Coronary artery (tissue), 2 donors: ENCODE measurements around the gene C12orf60.

ENCODE experiments used
- DNase-seq: peaks from one replicate; pipeline ENCODE4 v3.0.0-alpha.2; 2017; ENCODE audit warnings: low spot score
- H3K27ac ChIP-seq, 2 donors: fragments of 200-600 bp; sonication (generic); one replicate each; pipeline ENCODE4 v1.5.1; 2016 to 2019
- H3K4me3 ChIP-seq: fragments of 200-600 bp; sonication (generic); 2 replicates; pipeline ENCODE4 v1.5.1; 2016; ENCODE audit warnings: mild to moderate bottlenecking, moderate library complexity
- CTCF ChIP-seq: fragments of 200-600 bp; sonication (generic); IDR thresholded peaks from one replicate; pipeline ENCODE4 v1.5.1; 2019; ENCODE audit warnings: antibody characterized with exemption

Gene C12orf60

DNA sequence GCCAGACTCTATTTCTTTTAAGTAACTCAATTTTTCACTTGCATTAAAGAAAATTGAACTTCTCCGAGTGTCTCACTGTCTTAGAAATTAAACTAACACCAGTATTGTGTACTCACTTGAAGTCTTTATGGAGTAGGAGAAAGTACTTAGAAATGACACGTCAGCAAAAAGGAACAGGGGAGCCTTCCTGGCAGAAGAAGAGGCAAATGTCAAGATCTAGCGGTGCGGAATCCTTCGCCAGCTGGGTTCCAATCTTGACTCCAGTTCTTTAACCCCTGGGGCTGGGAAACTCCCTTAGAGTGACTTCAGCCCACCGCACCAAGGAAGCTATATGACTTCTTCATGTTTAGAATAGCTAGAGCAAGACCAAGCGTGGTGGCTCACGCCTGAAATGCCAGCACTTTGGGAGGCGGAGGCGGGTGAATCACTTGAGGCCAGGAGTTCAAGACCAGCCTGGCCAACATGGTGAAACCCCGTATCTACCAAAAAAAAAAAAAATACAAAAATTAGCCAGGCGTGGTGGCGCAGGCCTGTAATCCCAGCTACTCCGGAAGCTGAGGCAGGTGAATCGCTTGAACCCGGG, 34.6 kb upstream of the C12orf60 start:
- peak; percentile 77 for DNase-seq

DNA sequence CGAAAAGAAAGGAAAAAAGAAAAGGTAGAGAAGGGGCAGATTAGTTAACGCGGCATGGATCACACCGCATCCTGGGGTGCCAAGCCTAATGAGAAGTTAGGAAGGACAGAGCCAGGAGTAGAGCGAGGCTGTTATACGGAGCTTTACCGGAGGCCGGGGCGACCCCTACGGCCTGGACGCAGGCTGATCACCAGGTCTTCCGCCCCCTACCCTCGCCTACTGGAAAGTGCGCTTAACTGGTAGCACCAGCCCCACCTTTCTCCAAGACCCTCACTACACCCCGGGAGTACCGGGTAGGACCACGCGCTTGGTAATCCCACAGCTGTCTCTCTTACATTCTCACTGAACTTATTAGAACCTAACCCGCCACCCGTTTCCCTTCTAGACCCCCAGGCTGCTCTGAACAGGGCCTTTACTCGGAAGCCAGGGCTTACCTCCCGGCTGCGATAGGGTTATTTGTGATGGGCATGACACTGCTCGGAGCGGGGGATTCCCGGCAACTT, 34.0 kb upstream of the C12orf60 start:
- DNase-seq, result peak; percentile 74
- TF ChIP-seq CTCF, result no peak
- H3K27ac ChIP-seq, result peak overlapping the region; percentile 95 to 96
- peak overlapping the region; percentile 85 for H3K4me3 ChIP-seq

More for the DNA sequence above, 34.6 kb upstream of the C12orf60 start:
- peak overlapping the region; percentile 95 to 96 for H3K27ac ChIP-seq
- no peak for TF ChIP-seq CTCF
- peak overlapping the region; percentile 85 for H3K4me3 ChIP-seq

DNA sequence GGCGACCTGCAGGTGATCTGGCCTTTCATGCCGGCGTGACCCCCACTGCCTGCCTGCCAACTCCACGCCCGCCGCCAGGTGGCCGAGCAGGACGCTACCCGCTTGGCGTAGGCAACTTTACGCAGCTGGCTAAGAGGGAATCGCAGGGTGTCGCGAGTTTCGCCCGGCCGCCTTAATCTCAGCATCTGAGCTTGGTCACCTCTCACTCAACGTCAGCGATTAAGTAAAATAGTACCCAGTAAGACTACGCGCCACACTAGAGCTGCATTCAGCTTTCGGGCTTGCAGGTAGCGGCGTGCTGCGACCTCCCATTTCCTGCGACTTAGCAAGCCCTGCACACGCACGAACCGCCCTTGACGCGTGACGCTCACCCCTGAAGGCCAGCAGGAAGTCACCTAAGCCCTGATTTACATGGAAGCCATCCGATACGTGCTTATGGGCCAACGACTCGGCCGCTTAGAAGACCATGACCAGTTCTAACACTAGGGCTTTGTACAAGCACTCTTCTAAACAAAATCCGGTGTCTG, 33.4 kb upstream of the C12orf60 start:
- peak; percentile 80 for TF ChIP-seq CTCF
- Histone ChIP-seq H3K4me3 (peak overlapping the region; percentile 85), H3K27ac (peak overlapping the region; percentile 95 to 96)

GRCh38 chr12:14770496-14771461, 32.7 kb upstream of the C12orf60 start:
- H3K4me3 ChIP-seq, result peak overlapping the region; percentile 85
- DNase-seq, result peak; percentile 95
- TF ChIP-seq CTCF, result no peak
- peak overlapping the region; percentile 95 to 96 for H3K27ac ChIP-seq

More for the DNA sequence above, 33.4 kb upstream of the C12orf60 start:
- DNase-seq, result peak; percentile 90

DNA sequence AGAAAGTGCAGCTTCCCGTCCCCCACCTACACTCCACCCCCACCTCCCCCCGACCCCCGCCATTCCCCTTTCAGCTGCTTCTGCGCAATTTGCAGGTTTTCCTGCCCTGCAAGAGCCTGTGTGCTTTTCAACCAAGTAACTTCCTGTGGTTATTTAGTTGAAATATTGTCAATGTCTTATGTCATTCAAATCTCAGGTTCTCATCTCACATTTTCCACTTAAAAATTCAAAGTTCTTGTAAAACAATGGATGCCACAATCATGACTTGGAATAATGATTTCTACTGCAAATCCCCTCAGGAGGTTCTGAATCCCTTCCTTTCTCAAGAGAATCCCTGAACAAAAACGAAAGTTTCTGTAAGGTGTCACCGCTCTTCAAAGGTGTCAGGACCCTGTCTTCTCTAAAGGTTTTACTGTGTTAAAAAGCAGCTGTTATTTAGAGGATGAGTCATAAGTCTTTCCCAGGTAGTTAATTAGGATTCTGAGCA, 31.8 kb upstream of the C12orf60 start:
- no peak for TF ChIP-seq CTCF
- Histone ChIP-seq H3K27ac (peak overlapping the region; percentile 95 to 96), H3K4me3 (peak overlapping the region; percentile 85)
- DNase-seq, result no peak

- Histone ChIP-seq H3K4me3 (no peak overlapping the region), H3K27ac (no peak overlapping the region)
- TF ChIP-seq CTCF, result no peak
- no peak for DNase-seq
These were observed 30.5 kb upstream of the C12orf60 start for GRCh38 chr12:14772946-14773345.
